ENCODE measurements around the gene SKIC8. TPM values are rescaled to one million over a fixed set of nuclear protein-coding genes. Genes with fewer than 3 reads are reported as not detected.

SKIC8 gene
- total RNA-seq, 1 donor from 2014 or later, result 44.4 TPM

GRCh38 chr15:78263351-78263781, 36.0 kb downstream of the SKIC8 start:
- Histone ChIP-seq H3K4me3 (no peak overlapping the region), H3K9me3 (no peaks in the 10 kb centered on the region), H3K36me3 (no peaks in the 10 kb centered on the region), H3K27me3 (ENCODE audit: low read depth) (no peaks in the 10 kb centered on the region), H3K4me1 (peaks cover 18% of the 10 kb centered on the region), H3K27ac (no peak overlapping the region)
- TF ChIP-seq, protein P1, sequence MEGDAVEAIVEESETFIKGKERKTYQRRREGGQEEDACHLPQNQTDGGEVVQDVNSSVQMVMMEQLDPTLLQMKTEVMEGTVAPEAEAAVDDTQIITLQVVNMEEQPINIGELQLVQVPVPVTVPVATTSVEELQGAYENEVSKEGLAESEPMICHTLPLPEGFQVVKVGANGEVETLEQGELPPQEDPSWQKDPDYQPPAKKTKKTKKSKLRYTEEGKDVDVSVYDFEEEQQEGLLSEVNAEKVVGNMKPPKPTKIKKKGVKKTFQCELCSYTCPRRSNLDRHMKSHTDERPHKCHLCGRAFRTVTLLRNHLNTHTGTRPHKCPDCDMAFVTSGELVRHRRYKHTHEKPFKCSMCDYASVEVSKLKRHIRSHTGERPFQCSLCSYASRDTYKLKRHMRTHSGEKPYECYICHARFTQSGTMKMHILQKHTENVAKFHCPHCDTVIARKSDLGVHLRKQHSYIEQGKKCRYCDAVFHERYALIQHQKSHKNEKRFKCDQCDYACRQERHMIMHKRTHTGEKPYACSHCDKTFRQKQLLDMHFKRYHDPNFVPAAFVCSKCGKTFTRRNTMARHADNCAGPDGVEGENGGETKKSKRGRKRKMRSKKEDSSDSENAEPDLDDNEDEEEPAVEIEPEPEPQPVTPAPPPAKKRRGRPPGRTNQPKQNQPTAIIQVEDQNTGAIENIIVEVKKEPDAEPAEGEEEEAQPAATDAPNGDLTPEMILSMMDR (IDR thresholded peaks at IDR 0.05), result no peak
- DNase-seq, result no peak
- ATAC-seq, result peak in 1 of 2 donors; percentile 7
- intact Hi-C loops (cut with DNase I), result no loop called here

- intact Hi-C loops (cut with DNase I), result no loop called here
- no peak overlapping the region for H3K4me3 ChIP-seq
- DNase-seq (no peak), ATAC-seq (no peak)
- peaks cover 14% of the 10 kb centered on the region for H3K4me1 ChIP-seq
- no peak overlapping the region for H3K27ac ChIP-seq
- no peaks in the 10 kb centered on the region for H3K9me3 ChIP-seq
- H3K36me3 ChIP-seq, result no peaks in the 10 kb centered on the region
- no peaks in the 10 kb centered on the region for H3K27me3 ChIP-seq (ENCODE audit: low read depth)
- TF ChIP-seq, protein P1 (IDR thresholded peaks at IDR 0.05), result no peak
These were observed 38.3 kb downstream of the SKIC8 start for GRCh38 chr15:78261062-78261461.

DNA sequence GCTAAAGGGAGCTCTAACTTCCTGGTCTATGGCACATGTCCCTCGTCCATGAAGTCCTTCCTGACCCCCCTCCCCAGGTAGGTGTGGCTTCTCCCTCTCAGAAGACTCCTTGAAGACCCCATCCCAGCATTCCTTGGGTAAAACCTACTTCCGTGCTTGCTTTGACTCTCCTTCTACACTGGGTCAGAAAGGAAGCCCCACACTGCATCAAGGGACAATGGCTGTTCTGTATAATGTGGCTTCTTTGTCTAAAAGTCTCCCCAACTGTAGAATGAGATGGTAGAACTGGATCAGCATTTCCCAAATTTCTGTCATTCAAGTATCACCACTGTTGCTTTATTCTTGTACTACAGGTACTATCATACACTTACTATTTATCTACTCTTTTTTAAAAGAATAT, 38.9 kb downstream of the SKIC8 start:
- Histone ChIP-seq H3K27ac (no peak overlapping the region), H3K4me1 (peaks cover 8% of the 10 kb centered on the region), H3K4me3 (no peak overlapping the region), H3K9me3 (no peaks in the 10 kb centered on the region), H3K36me3 (no peaks in the 10 kb centered on the region), H3K27me3 (ENCODE audit: low read depth) (no peaks in the 10 kb centered on the region)
- DNase-seq (no peak), ATAC-seq (no peak)
- intact Hi-C loops (cut with DNase I), result no loop called here
- TF ChIP-seq, protein P1 (IDR thresholded peaks at IDR 0.05), result no peak

GRCh38 chr15:78259232-78259631, 40.2 kb downstream of the SKIC8 start:
- Histone ChIP-seq H3K9me3 (no peaks in the 10 kb centered on the region), H3K27me3 (ENCODE audit: low read depth) (no peaks in the 10 kb centered on the region), H3K36me3 (no peaks in the 10 kb centered on the region), H3K27ac (no peak overlapping the region), H3K4me1 (no peaks in the 10 kb centered on the region), H3K4me3 (no peak overlapping the region)
- ATAC-seq (no peak), DNase-seq (no peak)
- TF ChIP-seq, protein P1 (IDR thresholded peaks at IDR 0.05), result no peak
- intact Hi-C loops (cut with DNase I), result no loop called here

DNA sequence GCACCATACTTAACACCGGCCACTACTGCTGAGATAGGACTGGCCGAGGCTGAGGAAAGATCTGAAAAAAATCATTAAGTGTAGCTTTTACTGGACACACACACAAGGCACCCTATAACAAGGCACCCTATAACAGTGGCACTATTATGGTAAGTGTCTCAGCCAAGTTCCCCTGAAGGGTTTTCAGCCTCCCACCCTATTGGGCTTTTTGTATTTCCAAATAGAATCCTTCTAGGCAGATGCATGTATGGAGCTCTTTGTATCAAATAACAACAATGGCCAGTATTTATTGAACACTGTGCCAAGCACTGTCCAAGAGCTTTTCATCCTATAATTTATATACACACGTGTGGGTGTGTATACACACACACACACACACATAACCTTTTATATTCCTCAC, 41.7 kb downstream of the SKIC8 start:
- no peak for ATAC-seq
- no peaks in the 10 kb centered on the region for H3K9me3 ChIP-seq
- TF ChIP-seq, protein P1 (IDR thresholded peaks at IDR 0.05), result no peak
- no peak overlapping the region for H3K27ac ChIP-seq
- H3K4me3 ChIP-seq, result no peak overlapping the region
- no peak for DNase-seq
- intact Hi-C loops (cut with DNase I), result no loop called here
- H3K36me3 ChIP-seq, result no peaks in the 10 kb centered on the region
- H3K4me1 ChIP-seq, result no peaks in the 10 kb centered on the region
- H3K27me3 ChIP-seq (ENCODE audit: low read depth), result no peaks in the 10 kb centered on the region

GRCh38 chr15:78256044-78256437, 43.4 kb downstream of the SKIC8 start:
- intact Hi-C loops (cut with DNase I), result no loop called here
- no peaks in the 10 kb centered on the region for H3K36me3 ChIP-seq
- no peaks in the 10 kb centered on the region for H3K9me3 ChIP-seq
- no peak overlapping the region for H3K4me3 ChIP-seq
- ATAC-seq (no peak), DNase-seq (no peak)
- H3K27ac ChIP-seq, result no peak overlapping the region
- H3K4me1 ChIP-seq, result no peaks in the 10 kb centered on the region
- no peaks in the 10 kb centered on the region for H3K27me3 ChIP-seq (ENCODE audit: low read depth)
- TF ChIP-seq, protein P1 (IDR thresholded peaks at IDR 0.05), result no peak

Data from lower lobe of right lung (tissue), 2 donors.